Astrocyte (in vitro differentiated cells and primary cell): ENCODE data around the gene OS9. TPM values are rescaled to one million over a fixed set of nuclear protein-coding genes. Genes with fewer than 3 reads are reported as not detected.
A peak's percentile ranks its signal among the peaks of the same experiment; 100 is the strongest.

Experiments
- DNase-seq: peaks from one replicate; pipeline ENCODE4 v3.0.0-alpha.2; 2010; ENCODE audit warnings: low read depth
- FAIRE-seq: peaks from 2 replicates; lab custom pipeline; 2011; peaks lifted over from hg19 to GRCh38; lab: Jason Lieb, UNC
- H2AFZ ChIP-seq: 2 replicates; pipeline ENCODE4 v1.6.0; 2012; ENCODE audit warnings: low read depth, low read length, inconsistent platforms
- H3K27ac ChIP-seq: 2 replicates; pipeline ENCODE4 v1.5.1; 2011; ENCODE audit warnings: low read depth, low read length, inconsistent platforms
- H3K27me3 ChIP-seq: 2 replicates; pipeline ENCODE4 v1.6.0; 2011; ENCODE audit warnings: low read length, inconsistent platforms; ENCODE audit not compliant: insufficient read depth
- H3K36me3 ChIP-seq: 2 replicates; pipeline ENCODE4 v1.5.1; 2011; ENCODE audit warnings: low read length, inconsistent platforms; ENCODE audit not compliant: insufficient read depth
- H3K4me1 ChIP-seq: 2 replicates; pipeline ENCODE4 v1.5.1; 2011; ENCODE audit warnings: low read length, inconsistent platforms; ENCODE audit not compliant: insufficient read depth
- H3K4me2 ChIP-seq: 2 replicates; pipeline ENCODE4 v1.6.0; 2012; ENCODE audit warnings: low read length, inconsistent platforms
- H3K4me3 ChIP-seq: 2 replicates; pipeline ENCODE4 v1.5.1; 2011; ENCODE audit warnings: low read depth, mild to moderate bottlenecking, low read length, inconsistent platforms; ENCODE audit not compliant: insufficient read depth
- H3K79me2 ChIP-seq: 2 replicates; pipeline ENCODE4 v1.6.0; 2012; ENCODE audit warnings: mild to moderate bottlenecking, low read length, inconsistent platforms; ENCODE audit not compliant: insufficient read depth
- H3K9ac ChIP-seq: 2 replicates; pipeline ENCODE4 v1.6.0; 2012; ENCODE audit warnings: mild to moderate bottlenecking, low read length, inconsistent platforms
- H3K9me3 ChIP-seq: 2 replicates; pipeline ENCODE4 v1.5.1; 2012; ENCODE audit warnings: low read depth, mild to moderate bottlenecking, low read length, inconsistent platforms; ENCODE audit not compliant: insufficient read depth
- H4K20me1 ChIP-seq: 2 replicates; pipeline ENCODE4 v1.6.0; 2012; ENCODE audit warnings: low read length, inconsistent platforms; ENCODE audit not compliant: insufficient read depth
- H3K27ac Mint-ChIP-seq: one replicate; pipeline ENCODE4 v1.8.0; 2021; ENCODE audit warnings: mild to moderate bottlenecking, mixed read lengths; ENCODE audit not compliant: unreplicated experiment
- H3K27me3 Mint-ChIP-seq: one replicate; pipeline ENCODE4 v1.8.0; 2021; ENCODE audit warnings: low read depth, mixed read lengths; ENCODE audit not compliant: unreplicated experiment
- H3K36me3 Mint-ChIP-seq: one replicate; pipeline ENCODE4 v1.8.0; 2021; ENCODE audit warnings: low read depth, mixed read lengths; ENCODE audit not compliant: unreplicated experiment
- H3K4me1 Mint-ChIP-seq: one replicate; pipeline ENCODE4 v1.8.0; 2021; ENCODE audit warnings: low read depth, mixed read lengths; ENCODE audit not compliant: unreplicated experiment
- H3K4me3 Mint-ChIP-seq: one replicate; pipeline ENCODE4 v1.8.0; 2021; ENCODE audit warnings: mild to moderate bottlenecking, moderate library complexity, mixed read lengths; ENCODE audit not compliant: unreplicated experiment
- H3K9me3 Mint-ChIP-seq: one replicate; pipeline ENCODE4 v1.8.0; 2021; ENCODE audit warnings: mild to moderate bottlenecking, mixed read lengths; ENCODE audit not compliant: unreplicated experiment
- CTCF ChIP-seq: IDR thresholded peaks from 2 replicates; pipeline ENCODE4 v1.5.1; 2011; ENCODE audit warnings: low read depth, mild to moderate bottlenecking, inconsistent platforms, low read length, moderate library complexity; ENCODE audit not compliant: insufficient read depth
- EZH2 ChIP-seq: IDR thresholded peaks from 2 replicates; pipeline ENCODE4 v1.6.1; 2012; ENCODE audit warnings: mild to moderate bottlenecking, low read length, inconsistent platforms; ENCODE audit not compliant: insufficient read depth
- total RNA-seq: library from RNA; stranded (reverse); gene quantifications from 2 replicates; pipeline ENCODE4 v1.2.1, GENCODE V29; 2021

OS9 gene
- total RNA-seq, 1 donor from 2014 or later = 194 TPM

- H3K27me3 ChIP-seq = peaks cover 14% of the 10 kb centered on the region
- H3K4me1 ChIP-seq = peaks cover 7% of the 10 kb centered on the region
- H3K4me3 Mint-ChIP-seq = peak overlapping the region; percentile 95
- peak overlapping the region; percentile 97 for H3K27ac Mint-ChIP-seq
- H3K27me3 Mint-ChIP-seq = peaks cover 9% of the 10 kb centered on the region
- FAIRE-seq (no peak), DNase-seq (no peak)
- peak overlapping the region; percentile 96 for H3K9ac ChIP-seq
- peaks cover 24% of the 10 kb centered on the region for H3K79me2 ChIP-seq
- no peak for TF ChIP-seq CTCF
- TF ChIP-seq EZH2 = no peak
- H3K4me1 Mint-ChIP-seq = peaks cover 7% of the 10 kb centered on the region
- H3K9me3 Mint-ChIP-seq = no peaks in the 10 kb centered on the region
- H3K9me3 ChIP-seq = no peaks in the 10 kb centered on the region
- H3K4me3 ChIP-seq = peak overlapping the region; percentile 77
- peaks cover 3% of the 10 kb centered on the region for H4K20me1 ChIP-seq
- peak overlapping the region; percentile 52 for H2AFZ ChIP-seq
- H3K36me3 ChIP-seq = peaks cover 26% of the 10 kb centered on the region
- peak overlapping the region; percentile 97 for H3K4me2 ChIP-seq
- H3K27ac ChIP-seq = peak overlapping the region; percentile 93
- H3K36me3 Mint-ChIP-seq = peaks cover 33% of the 10 kb centered on the region
Observed at GRCh38 chr12:57745485-57745881, 51.6 kb downstream of the OS9 start.

- Histone ChIP-seq H4K20me1 (peaks cover 8% of the 10 kb centered on the region), H3K79me2 (peaks cover 30% of the 10 kb centered on the region), H3K27me3 (peaks cover 8% of the 10 kb centered on the region), H3K27ac (no peak overlapping the region), H3K9me3 (no peaks in the 10 kb centered on the region), H3K9ac (no peak overlapping the region), H3K4me2 (peak overlapping the region; percentile 97), H3K36me3 (peaks cover 31% of the 10 kb centered on the region), H3K4me3 (peak overlapping the region; percentile 77), H2AFZ (no peak overlapping the region), H3K4me1 (peaks cover 12% of the 10 kb centered on the region)
- peak overlapping the region; percentile 97 for H3K27ac Mint-ChIP-seq
- TF ChIP-seq EZH2 (no peak), CTCF (no peak)
- H3K9me3 Mint-ChIP-seq = no peaks in the 10 kb centered on the region
- DNase-seq (no peak), FAIRE-seq (no peak)
- peaks cover 38% of the 10 kb centered on the region for H3K36me3 Mint-ChIP-seq
- peak overlapping the region; percentile 95 for H3K4me3 Mint-ChIP-seq
- H3K27me3 Mint-ChIP-seq = peaks cover 4% of the 10 kb centered on the region
- peaks cover 9% of the 10 kb centered on the region for H3K4me1 Mint-ChIP-seq
Observed at GRCh38 chr12:57746025-57746424, 52.1 kb downstream of the OS9 start.

- Histone ChIP-seq H3K27me3 (no peaks in the 10 kb centered on the region), H3K9ac (no peak overlapping the region), H2AFZ (no peak overlapping the region), H3K79me2 (peaks cover 41% of the 10 kb centered on the region), H3K4me3 (no peak overlapping the region), H3K4me1 (peaks cover 23% of the 10 kb centered on the region), H3K36me3 (peaks cover 31% of the 10 kb centered on the region), H3K9me3 (no peaks in the 10 kb centered on the region), H4K20me1 (peaks cover 13% of the 10 kb centered on the region), H3K27ac (no peak overlapping the region), H3K4me2 (no peak overlapping the region)
- no peak for DNase-seq
- peaks cover 40% of the 10 kb centered on the region for H3K36me3 Mint-ChIP-seq
- no peak for TF ChIP-seq EZH2
- TF ChIP-seq CTCF = no peak
- H3K27me3 Mint-ChIP-seq = no peaks in the 10 kb centered on the region
- no peak overlapping the region for H3K27ac Mint-ChIP-seq
- H3K4me1 Mint-ChIP-seq = peaks cover 25% of the 10 kb centered on the region
- no peak for FAIRE-seq
- H3K4me3 Mint-ChIP-seq = no peak overlapping the region
- no peaks in the 10 kb centered on the region for H3K9me3 Mint-ChIP-seq
Observed at GRCh38 chr12:57749061-57749460, 55.1 kb downstream of the OS9 start.
